Body of pancreas (tissue), 4 donors: ENCODE data around the gene CRABP1. TPM values are rescaled to one million over a fixed set of nuclear protein-coding genes. Genes with fewer than 3 reads are reported as not detected.

Source experiments
- ATAC-seq: fragments of 150-250 bp; one replicate; pipeline ENCODE4 v1.9.1; 2016
- DNase-seq, 4 donors: peaks; one replicate each; pipeline ENCODE4 v3.0.0-alpha.2; 2019
- H3K27ac ChIP-seq, 4 donors: fragments of 200-600 bp; sonication (generic); 1 replicate in 3 of 4; 2 replicates in 1 of 4; pipeline versions ENCODE4 v1.5.1 to v1.6.1; 2016 to 2019; ENCODE audit warnings: mild to moderate bottlenecking in 1 of 4, mixed read lengths in 1 of 4, moderate library complexity in 1 of 4
- H3K27me3 ChIP-seq, 2 donors: fragments of 200-600 bp; sonication (generic); one replicate each; pipeline ENCODE4 v1.6.0; 2016; ENCODE audit warnings: mild to moderate bottlenecking in 1 of 2
- H3K36me3 ChIP-seq, 2 donors: fragments of 200-600 bp; sonication (generic); replicated peaks in 1 of 2; 2 replicates each; pipeline ENCODE4 v1.5.1; 2016; ENCODE audit warnings: low read depth in 2 of 2; ENCODE audit not compliant: insufficient read depth in 1 of 2
- H3K4me1 ChIP-seq: fragments of 200-600 bp; sonication (generic); one replicate; pipeline ENCODE4 v1.6.0; 2016
- H3K4me3 ChIP-seq, 2 donors: fragments of 200-600 bp; sonication (generic); 1 replicate in 1 of 2; 2 replicates in 1 of 2; pipeline ENCODE4 v1.5.1; 2016 to 2019
- H3K9me3 ChIP-seq, 3 donors: fragments of 200-600 bp; sonication (generic); 1 replicate in 2 of 3; 2 replicates in 1 of 3; pipeline ENCODE4 v1.5.1; 2016
- POLR2A ChIP-seq, 3 donors: fragments of 450-650 bp; IDR thresholded peaks; one replicate each; pipeline ENCODE4 v1.6.1; 2016; ENCODE audit warnings: antibody characterized with exemption in 3 of 3, mild to moderate bottlenecking in 2 of 3
- WGBS, 2 donors: methylation state at CpG; one replicate each; pipeline ENCODE4 v1.1.5; 2017; 5-methylcytosine and 5-hydroxymethylcytosine counted together
- intact Hi-C: fragments of 100-400 bp; cut with DNase I; formaldehyde crosslinking; loops from one replicate; pipeline ENCODE4 v1.15.1; 2023
- total RNA-seq, 2 donors: library from RNA; depleted of rRNA; stranded (reverse); fragments of >200 nt; gene quantifications; one replicate each; pipeline ENCODE4 v1.1.0, GENCODE V29; 2016
- TF ChIP-seq, protein P1 (sequence below), 7 experiments: fragments of 450-650 bp in 4 of 7; fragments of 200-600 bp in 3 of 7; sonication (generic) in 3 of 7; IDR thresholded peaks; one replicate each; pipeline ENCODE4 v1.5.1; 2016 to 2019; ENCODE audit warnings: antibody characterized with exemption in 7 of 7

Gene CRABP1
- total RNA-seq, 2 donors from 2014 or later = 1.6 TPM; not detected in 1

DNA sequence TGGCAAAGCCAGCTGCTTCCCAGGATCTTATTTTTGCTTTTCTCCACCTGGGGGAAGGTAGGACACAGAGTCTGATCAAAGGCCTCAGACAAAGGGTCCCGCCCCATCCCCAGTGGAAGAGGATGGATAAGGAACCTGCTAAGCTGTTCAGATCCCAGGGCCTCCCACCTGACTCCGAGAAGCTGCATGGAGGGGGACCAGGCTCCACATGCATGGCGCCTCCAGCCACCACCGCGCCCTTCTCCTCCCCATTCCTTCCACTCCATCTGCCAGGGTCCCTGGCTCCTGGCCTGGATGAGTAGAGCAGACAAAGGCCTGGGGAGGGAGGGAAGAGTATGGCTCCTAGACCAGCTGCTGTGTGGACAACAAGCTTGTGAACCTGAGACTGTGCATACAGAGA, 20.0 kb upstream of the CRABP1 start:
- Histone ChIP-seq H3K36me3 (no peaks in the 10 kb centered on the region), H3K27me3 (no peaks in the 10 kb centered on the region), H3K27ac (no peak overlapping the region), H3K4me3 (no peak overlapping the region), H3K4me1 (no peaks in the 10 kb centered on the region), H3K9me3 (no peaks in the 10 kb centered on the region)
- DNase-seq (no peak), ATAC-seq (no peak)
- intact Hi-C loops = no loop called here
- 76 to 82% methylated on average over 5 of the region's 5 CpGs for WGBS, 2 donors
- no peak for TF ChIP-seq POLR2A (IDR thresholded peaks at IDR 0.05)
- TF ChIP-seq, protein P1, sequence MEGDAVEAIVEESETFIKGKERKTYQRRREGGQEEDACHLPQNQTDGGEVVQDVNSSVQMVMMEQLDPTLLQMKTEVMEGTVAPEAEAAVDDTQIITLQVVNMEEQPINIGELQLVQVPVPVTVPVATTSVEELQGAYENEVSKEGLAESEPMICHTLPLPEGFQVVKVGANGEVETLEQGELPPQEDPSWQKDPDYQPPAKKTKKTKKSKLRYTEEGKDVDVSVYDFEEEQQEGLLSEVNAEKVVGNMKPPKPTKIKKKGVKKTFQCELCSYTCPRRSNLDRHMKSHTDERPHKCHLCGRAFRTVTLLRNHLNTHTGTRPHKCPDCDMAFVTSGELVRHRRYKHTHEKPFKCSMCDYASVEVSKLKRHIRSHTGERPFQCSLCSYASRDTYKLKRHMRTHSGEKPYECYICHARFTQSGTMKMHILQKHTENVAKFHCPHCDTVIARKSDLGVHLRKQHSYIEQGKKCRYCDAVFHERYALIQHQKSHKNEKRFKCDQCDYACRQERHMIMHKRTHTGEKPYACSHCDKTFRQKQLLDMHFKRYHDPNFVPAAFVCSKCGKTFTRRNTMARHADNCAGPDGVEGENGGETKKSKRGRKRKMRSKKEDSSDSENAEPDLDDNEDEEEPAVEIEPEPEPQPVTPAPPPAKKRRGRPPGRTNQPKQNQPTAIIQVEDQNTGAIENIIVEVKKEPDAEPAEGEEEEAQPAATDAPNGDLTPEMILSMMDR (IDR thresholded peaks at IDR 0.05) = no peak

GRCh38 chr15:78321041-78321570, 19.0 kb upstream of the CRABP1 start:
- ATAC-seq (no peak), DNase-seq (no peak)

DNA sequence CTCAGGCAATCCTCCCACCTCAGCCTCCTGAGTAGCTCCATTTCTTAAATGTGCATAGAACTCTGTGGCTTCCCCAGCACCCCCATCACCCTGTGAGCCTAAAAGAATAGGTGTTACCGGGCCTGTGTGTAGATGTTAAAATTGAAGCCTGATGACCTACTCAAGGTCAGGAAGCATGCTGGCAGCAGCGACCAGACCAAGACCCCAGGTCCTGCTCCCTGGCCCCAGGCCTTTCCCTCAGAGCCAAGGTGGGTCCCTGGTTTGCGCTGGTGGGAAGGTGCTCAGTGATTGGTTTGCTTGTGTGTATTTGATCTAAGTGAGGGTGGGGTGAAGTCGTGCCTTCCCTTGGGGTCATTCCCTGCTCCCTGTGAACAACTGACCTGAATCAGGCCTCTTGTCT, 18.4 kb upstream of the CRABP1 start:
- no peak for DNase-seq
- no peaks in the 10 kb centered on the region for H3K36me3 ChIP-seq
- no peak for ATAC-seq
- no peaks in the 10 kb centered on the region for H3K4me1 ChIP-seq
- intact Hi-C loops = no loop called here
- no peak overlapping the region for H3K27ac ChIP-seq
- TF ChIP-seq, protein P1 (IDR thresholded peaks at IDR 0.05) = no peak
- no peak for TF ChIP-seq POLR2A (IDR thresholded peaks at IDR 0.05)
- H3K27me3 ChIP-seq = no peaks in the 10 kb centered on the region
- WGBS, 2 donors = 59 to 79% methylated on average over 3 to 4 of the region's 4 CpGs
- H3K9me3 ChIP-seq = no peaks in the 10 kb centered on the region
- H3K4me3 ChIP-seq = no peak overlapping the region

More at GRCh38 chr15:78321041-78321570, 19.0 kb upstream of the CRABP1 start:
- intact Hi-C loops = no loop called here
- no peaks in the 10 kb centered on the region for H3K27me3 ChIP-seq
- no peaks in the 10 kb centered on the region for H3K36me3 ChIP-seq
- no peak overlapping the region for H3K4me3 ChIP-seq
- no peak overlapping the region for H3K27ac ChIP-seq
- TF ChIP-seq, protein P1 (IDR thresholded peaks at IDR 0.05) = no peak
- no peak for TF ChIP-seq POLR2A (IDR thresholded peaks at IDR 0.05)
- H3K4me1 ChIP-seq = no peaks in the 10 kb centered on the region
- H3K9me3 ChIP-seq = no peaks in the 10 kb centered on the region
- 65 to 71% methylated on average over 15 to 16 of the region's 17 CpGs for WGBS, 2 donors

DNA sequence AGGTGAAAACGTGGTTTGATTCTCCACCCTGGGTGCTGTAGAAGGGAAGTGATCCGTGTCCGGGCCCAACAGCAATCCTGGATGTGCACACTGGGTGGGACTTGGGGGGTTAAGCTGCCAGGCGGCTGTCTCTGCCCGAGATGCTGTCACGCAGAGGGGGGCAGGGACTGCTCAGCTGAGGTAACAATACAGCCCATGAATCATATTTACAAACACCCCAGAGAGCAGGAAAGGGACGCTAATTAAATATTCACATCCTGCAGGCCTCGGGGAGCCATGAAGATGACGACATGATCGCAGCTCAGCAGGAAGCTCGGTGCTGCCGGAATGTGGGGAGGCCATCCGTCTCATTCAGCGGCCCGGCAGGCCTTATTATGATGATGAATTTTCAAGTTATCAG, 17.9 kb upstream of the CRABP1 start:
- 50 to 53% methylated on average over 14 to 15 of the region's 15 CpGs for WGBS, 2 donors
- DNase-seq (no peak), ATAC-seq (no peak)
- intact Hi-C loops = no loop called here
- Histone ChIP-seq H3K27ac (no peak overlapping the region), H3K4me3 (no peak overlapping the region), H3K27me3 (no peaks in the 10 kb centered on the region), H3K4me1 (no peaks in the 10 kb centered on the region), H3K9me3 (no peaks in the 10 kb centered on the region), H3K36me3 (no peaks in the 10 kb centered on the region)
- no peak for TF ChIP-seq POLR2A (IDR thresholded peaks at IDR 0.05)
- TF ChIP-seq, protein P1 (IDR thresholded peaks at IDR 0.05) = no peak
